Keratinocyte (primary cell): ENCODE results near the gene FAM120A. TPM values are rescaled to one million over a fixed set of nuclear protein-coding genes. Genes with fewer than 3 reads are reported as not detected.

Experiments
- DNase-seq: peaks from one replicate; pipeline ENCODE4 v3.0.0-alpha.2; 2011; ENCODE audit warnings: low read depth, missing footprints, low spot score
- FAIRE-seq: peaks from 2 replicates; lab custom pipeline; 2011; peaks lifted over from hg19 to GRCh38; lab: Jason Lieb, UNC
- H2AFZ ChIP-seq: 2 replicates; pipeline ENCODE4 v1.6.0; 2012; ENCODE audit warnings: low read length, control low read depth, inconsistent platforms; ENCODE audit not compliant: control insufficient read depth
- H3K27ac ChIP-seq: 2 replicates; pipeline ENCODE4 v1.5.1; 2011; ENCODE audit warnings: low read length; ENCODE audit not compliant: control insufficient read depth, insufficient read depth
- H3K27me3 ChIP-seq: 3 replicates; pipeline ENCODE4 v1.6.0; 2011; ENCODE audit warnings: low read length; ENCODE audit not compliant: control insufficient read depth, insufficient read depth; ENCODE audit errors: extremely low read depth
- H3K36me3 ChIP-seq, 2 experiments: 2 replicates in 1 of 2; 3 replicates in 1 of 2; pipeline ENCODE4 v1.5.1; 2011; ENCODE audit warnings: low read length in 2 of 2, mild to moderate bottlenecking in 1 of 2; ENCODE audit not compliant: control insufficient read depth in 2 of 2, insufficient read depth in 2 of 2; ENCODE audit errors: extremely low read depth in 1 of 2
- H3K4me1 ChIP-seq: 3 replicates; pipeline ENCODE4 v1.5.1; 2011; ENCODE audit warnings: low read length; ENCODE audit not compliant: control insufficient read depth, insufficient read depth; ENCODE audit errors: extremely low read depth
- H3K4me2 ChIP-seq: 3 replicates; pipeline ENCODE4 v1.6.0; 2011; ENCODE audit warnings: low read depth, low read length; ENCODE audit not compliant: control insufficient read depth, insufficient read depth; ENCODE audit errors: extremely low read depth
- H3K4me3 ChIP-seq, 3 experiments: fragments of 200-600 bp in 1 of 3; sonication (generic) in 1 of 3; 2 replicates in 2 of 3; 3 replicates in 1 of 3; pipeline ENCODE4 v1.5.1; 2011 to 2016; ENCODE audit warnings: low read length in 3 of 3, mild to moderate bottlenecking in 3 of 3, control low read depth in 2 of 3, inconsistent platforms in 1 of 3, low read depth in 1 of 3, mixed read lengths in 1 of 3, mixed run types in 1 of 3, moderate library complexity in 1 of 3; ENCODE audit not compliant: control insufficient read depth in 2 of 3, insufficient read depth in 2 of 3; ENCODE audit errors: extremely low read depth in 1 of 3
- H3K79me2 ChIP-seq: 2 replicates; pipeline ENCODE4 v1.6.0; 2012; ENCODE audit warnings: low read length; ENCODE audit not compliant: control insufficient read depth, insufficient read depth
- H3K9ac ChIP-seq: 3 replicates; pipeline ENCODE4 v1.6.0; 2011; ENCODE audit warnings: low read length; ENCODE audit not compliant: control insufficient read depth, insufficient read depth; ENCODE audit errors: extremely low read depth
- H3K9me1 ChIP-seq: 3 replicates; pipeline ENCODE4 v1.6.0; 2011; ENCODE audit warnings: low read length; ENCODE audit not compliant: control insufficient read depth, insufficient read depth; ENCODE audit errors: extremely low read depth
- H3K9me3 ChIP-seq: 2 replicates; pipeline ENCODE4 v1.5.1; 2012; ENCODE audit warnings: low read depth, low read length; ENCODE audit not compliant: control insufficient read depth
- H4K20me1 ChIP-seq: 3 replicates; pipeline ENCODE4 v1.6.0; 2011; ENCODE audit warnings: low read length; ENCODE audit not compliant: control insufficient read depth, insufficient read depth; ENCODE audit errors: extremely low read depth
- EZH2 ChIP-seq: IDR thresholded peaks from one replicate; pipeline ENCODE4 v1.6.1; 2012; ENCODE audit warnings: inconsistent platforms, mild to moderate bottlenecking, low read length, moderate library complexity
- dilution Hi-C: fragments of 300-500 bp; cut with MboI; formaldehyde crosslinking; loops from one replicate; pipeline ENCODE4 v1.7.0; 2020; ENCODE audit warnings: low sequenced_read_pairs; ENCODE audit not compliant: extremely low pct_ligation_motif_present
- polyA plus RNA-seq, 5 experiments: library from polyadenylated mRNA; depleted of rRNA in 3 of 5; stranded (reverse) in 3 of 5; stranded (forward) in 1 of 5; unstranded in 1 of 5; fragments of >200 nt; gene quantifications; 1 replicate in 1 of 5; 2 replicates in 3 of 5; 3 replicates in 1 of 5; pipeline versions ENCODE4 v1.2.1 to v1.2.3, GENCODE V29; 2011 to 2012; ENCODE audit warnings: missing spikeins in 2 of 5, low read depth in 1 of 5, low replicate concordance in 1 of 5
- TF ChIP-seq, protein P1 (sequence below), 3 experiments: IDR thresholded peaks in 1 of 3; conservative IDR thresholded peaks in 1 of 3; optimal IDR thresholded peaks in 1 of 3; 2 replicates in 2 of 3; 3 replicates in 1 of 3; pipeline versions ENCODE3 to v1.5.1; 2011; ENCODE audit warnings: low read length in 3 of 3, mild to moderate bottlenecking in 3 of 3, moderate library complexity in 2 of 3, control low read depth in 1 of 3, inconsistent platforms in 1 of 3; ENCODE audit not compliant: insufficient read depth in 2 of 3; ENCODE audit errors: extremely low read depth in 1 of 3

The FAM120A gene
- polyA plus RNA-seq, 1 donor (not counting 4 experiments of a cell fraction or from before 2014, with no cell fraction given), result 79.2 TPM

DNA sequence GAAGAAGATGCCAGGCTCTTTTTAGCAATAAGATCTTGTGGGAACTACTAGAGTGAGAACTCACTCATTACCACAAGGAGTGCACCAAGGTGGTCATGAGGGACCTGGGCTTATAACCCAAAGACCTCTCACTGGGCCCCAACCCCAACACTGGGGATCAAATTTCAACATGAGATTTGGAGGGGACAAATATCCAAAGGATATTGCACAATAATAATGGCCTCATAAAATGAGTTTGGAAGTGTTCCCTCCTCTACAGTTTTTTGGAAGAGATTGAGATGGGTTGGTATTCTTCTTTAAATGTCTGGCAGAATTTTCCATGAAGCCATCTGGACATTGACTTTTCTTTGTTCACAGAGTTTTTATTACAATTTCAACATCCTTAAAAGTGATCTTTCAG is 38.0 kb upstream of the FAM120A start:
- Histone ChIP-seq H3K27ac (no peak overlapping the region), H3K9me3 (no peaks in the 10 kb centered on the region), H3K4me2 (no peak overlapping the region), H3K4me1 (no peaks in the 10 kb centered on the region), H4K20me1 (no peaks in the 10 kb centered on the region), H3K79me2 (no peaks in the 10 kb centered on the region), H3K4me3 (no peak overlapping the region), H3K36me3 (no peaks in the 10 kb centered on the region), H2AFZ (no peak overlapping the region), H3K9me1 (no peaks in the 10 kb centered on the region), H3K9ac (no peak overlapping the region), H3K27me3 (no peaks in the 10 kb centered on the region)
- FAIRE-seq, result no peak
- dilution Hi-C loops, result no loop called here
- TF ChIP-seq EZH2, result no peak
- TF ChIP-seq, protein P1, sequence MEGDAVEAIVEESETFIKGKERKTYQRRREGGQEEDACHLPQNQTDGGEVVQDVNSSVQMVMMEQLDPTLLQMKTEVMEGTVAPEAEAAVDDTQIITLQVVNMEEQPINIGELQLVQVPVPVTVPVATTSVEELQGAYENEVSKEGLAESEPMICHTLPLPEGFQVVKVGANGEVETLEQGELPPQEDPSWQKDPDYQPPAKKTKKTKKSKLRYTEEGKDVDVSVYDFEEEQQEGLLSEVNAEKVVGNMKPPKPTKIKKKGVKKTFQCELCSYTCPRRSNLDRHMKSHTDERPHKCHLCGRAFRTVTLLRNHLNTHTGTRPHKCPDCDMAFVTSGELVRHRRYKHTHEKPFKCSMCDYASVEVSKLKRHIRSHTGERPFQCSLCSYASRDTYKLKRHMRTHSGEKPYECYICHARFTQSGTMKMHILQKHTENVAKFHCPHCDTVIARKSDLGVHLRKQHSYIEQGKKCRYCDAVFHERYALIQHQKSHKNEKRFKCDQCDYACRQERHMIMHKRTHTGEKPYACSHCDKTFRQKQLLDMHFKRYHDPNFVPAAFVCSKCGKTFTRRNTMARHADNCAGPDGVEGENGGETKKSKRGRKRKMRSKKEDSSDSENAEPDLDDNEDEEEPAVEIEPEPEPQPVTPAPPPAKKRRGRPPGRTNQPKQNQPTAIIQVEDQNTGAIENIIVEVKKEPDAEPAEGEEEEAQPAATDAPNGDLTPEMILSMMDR (optimal IDR thresholded peaks at IDR 0.05 in 1 of 3, IDR thresholded peaks at IDR 0.05 in 1 of 3, conservative IDR thresholded peaks at IDR 0.05 in 1 of 3; ENCODE audit: extremely low read depth in 1 of 3, insufficient read depth in 2 of 3, low read length in 3 of 3), result no peak
- DNase-seq, result no peak

DNA sequence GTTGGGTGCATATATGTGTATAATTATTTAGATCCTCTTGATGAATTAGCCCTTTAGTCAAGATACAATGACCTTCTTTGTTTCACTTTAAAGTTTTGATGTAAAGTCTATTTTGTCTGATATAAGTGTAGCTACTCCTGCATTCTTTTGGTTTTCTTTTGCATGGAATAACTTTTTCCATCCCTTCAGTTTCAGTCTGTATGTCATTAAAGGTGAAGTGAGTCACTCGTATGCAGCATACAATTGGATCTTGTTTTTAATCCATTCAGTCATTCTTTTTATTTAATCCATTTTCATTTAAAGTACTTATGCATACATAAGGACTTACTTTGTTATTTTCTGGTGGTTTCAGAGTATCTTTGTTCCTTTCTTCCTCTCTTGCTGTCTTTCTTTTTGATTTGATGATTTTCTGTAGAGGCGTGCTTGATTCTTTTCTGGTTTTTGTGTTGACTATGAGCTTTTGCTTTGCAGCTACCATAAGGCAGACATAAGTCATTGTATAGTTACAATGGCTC is 36.3 kb upstream of the FAM120A start:
- Histone ChIP-seq H3K27me3 (no peaks in the 10 kb centered on the region), H3K4me3 (no peak overlapping the region), H3K79me2 (no peaks in the 10 kb centered on the region), H3K9me3 (no peaks in the 10 kb centered on the region), H3K27ac (no peak overlapping the region), H3K4me1 (no peaks in the 10 kb centered on the region), H3K9ac (no peak overlapping the region), H3K9me1 (no peaks in the 10 kb centered on the region), H3K4me2 (no peak overlapping the region), H2AFZ (no peak overlapping the region), H3K36me3 (no peaks in the 10 kb centered on the region), H4K20me1 (no peaks in the 10 kb centered on the region)
- FAIRE-seq, result no peak
- TF ChIP-seq, protein P1 (optimal IDR thresholded peaks at IDR 0.05 in 1 of 3, IDR thresholded peaks at IDR 0.05 in 1 of 3, conservative IDR thresholded peaks at IDR 0.05 in 1 of 3; ENCODE audit: extremely low read depth in 1 of 3, insufficient read depth in 2 of 3, low read length in 3 of 3), result no peak
- TF ChIP-seq EZH2, result no peak
- DNase-seq, result no peak
- dilution Hi-C loops, result no loop called here
